Measurements from ENCODE around the gene MAGEA3. TPM values are rescaled to one million over a fixed set of nuclear protein-coding genes. Genes with fewer than 3 reads are reported as not detected.
"Not testable (repeated sequence)": the region's sequence is repeated elsewhere in the genome, so short reads cannot be mapped to it uniquely, and the experiment has no call there.

The MAGEA3 gene, protein sequence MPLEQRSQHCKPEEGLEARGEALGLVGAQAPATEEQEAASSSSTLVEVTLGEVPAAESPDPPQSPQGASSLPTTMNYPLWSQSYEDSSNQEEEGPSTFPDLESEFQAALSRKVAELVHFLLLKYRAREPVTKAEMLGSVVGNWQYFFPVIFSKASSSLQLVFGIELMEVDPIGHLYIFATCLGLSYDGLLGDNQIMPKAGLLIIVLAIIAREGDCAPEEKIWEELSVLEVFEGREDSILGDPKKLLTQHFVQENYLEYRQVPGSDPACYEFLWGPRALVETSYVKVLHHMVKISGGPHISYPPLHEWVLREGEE
- total RNA-seq (not detected), polyA plus RNA-seq (not detected)
- long read RNA-seq, donor 1, result 0 reads
- long read RNA-seq, donor 2, result 0 reads
- long read RNA-seq, donor 3, result 0 reads
- long read RNA-seq, donor 4, result 0 reads
- long read RNA-seq, donor 5, result 0 reads
- long read RNA-seq, donor 6, result 0 reads
- long read RNA-seq, donor 7, result 0 reads
- long read RNA-seq, donor 8, result 0 reads
- long read RNA-seq, donor 9, result 0 reads
- long read RNA-seq, donor 10, result 0 reads

DNA sequence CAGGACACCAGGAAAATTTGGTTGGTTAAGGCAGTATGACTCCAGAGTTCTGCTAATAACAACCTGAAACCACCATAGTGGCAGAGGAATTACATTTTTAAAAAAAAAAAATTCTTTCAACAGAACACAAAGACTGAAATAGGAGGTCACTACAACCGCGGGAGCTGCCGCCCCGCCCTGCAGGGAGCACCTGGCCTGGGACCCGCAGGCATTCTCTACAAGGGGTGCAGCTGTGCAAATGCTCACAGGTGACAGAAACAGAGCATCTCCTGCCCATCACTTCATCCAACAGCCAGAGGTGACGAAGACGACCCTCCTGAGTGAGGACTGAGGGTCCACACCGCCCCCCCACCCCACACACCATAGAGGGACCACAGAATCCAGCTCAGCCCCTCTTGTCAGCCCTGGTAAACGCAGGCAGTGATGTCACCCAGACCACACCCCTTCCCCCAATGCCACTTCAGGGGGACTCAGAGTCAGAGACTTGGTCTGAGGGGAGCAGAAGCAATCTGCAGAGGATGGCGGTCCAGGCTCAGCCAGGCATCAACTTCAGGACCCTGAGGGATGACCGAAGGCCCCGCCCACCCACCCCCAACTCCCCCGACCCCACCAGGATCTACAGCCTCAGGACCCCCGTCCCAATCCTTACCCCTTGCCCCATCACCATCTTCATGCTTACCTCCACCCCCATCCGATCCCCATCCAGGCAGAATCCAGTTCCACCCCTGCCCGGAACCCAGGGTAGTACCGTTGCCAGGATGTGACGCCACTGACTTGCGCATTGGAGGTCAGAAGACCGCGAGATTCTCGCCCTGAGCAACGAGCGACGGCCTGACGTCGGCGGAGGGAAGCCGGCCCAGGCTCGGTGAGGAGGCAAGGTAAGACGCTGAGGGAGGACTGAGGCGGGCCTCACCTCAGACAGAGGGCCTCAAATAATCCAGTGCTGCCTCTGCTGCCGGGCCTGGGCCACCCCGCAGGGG lies at the start of gene MAGEA3:
MAGEA3 (plus strand) TSS at position 843 of the 980 bp plus-strand sequence. CDS start 2,039 bp downstream, outside the sequence.
- not testable (repeated sequence) for H3K27me3 ChIP-seq, DNase-seq

DNA sequence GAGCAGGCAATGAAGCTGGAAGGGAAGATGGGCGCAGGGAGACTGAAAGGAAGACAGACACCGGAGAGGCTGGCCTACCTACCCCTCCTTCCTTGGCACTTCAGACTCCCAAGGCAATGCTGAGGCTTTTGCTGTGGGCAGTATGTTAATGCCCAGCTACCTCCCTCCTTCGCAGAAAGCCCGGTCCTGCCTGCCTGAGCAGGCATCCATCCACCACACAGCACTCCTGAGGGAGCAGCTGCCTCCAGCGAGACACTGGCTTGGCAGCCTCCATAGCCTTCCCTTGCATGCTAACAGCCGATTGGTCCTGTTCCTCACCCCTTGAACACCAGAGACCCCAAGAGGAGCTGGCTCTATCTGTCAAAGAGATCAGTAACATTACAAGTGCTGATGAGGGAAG lies 46.5 kb upstream of the MAGEA3 start:
- no peaks in the 10 kb centered on the region for H3K36me3 ChIP-seq
- TF ChIP-seq, protein P1, sequence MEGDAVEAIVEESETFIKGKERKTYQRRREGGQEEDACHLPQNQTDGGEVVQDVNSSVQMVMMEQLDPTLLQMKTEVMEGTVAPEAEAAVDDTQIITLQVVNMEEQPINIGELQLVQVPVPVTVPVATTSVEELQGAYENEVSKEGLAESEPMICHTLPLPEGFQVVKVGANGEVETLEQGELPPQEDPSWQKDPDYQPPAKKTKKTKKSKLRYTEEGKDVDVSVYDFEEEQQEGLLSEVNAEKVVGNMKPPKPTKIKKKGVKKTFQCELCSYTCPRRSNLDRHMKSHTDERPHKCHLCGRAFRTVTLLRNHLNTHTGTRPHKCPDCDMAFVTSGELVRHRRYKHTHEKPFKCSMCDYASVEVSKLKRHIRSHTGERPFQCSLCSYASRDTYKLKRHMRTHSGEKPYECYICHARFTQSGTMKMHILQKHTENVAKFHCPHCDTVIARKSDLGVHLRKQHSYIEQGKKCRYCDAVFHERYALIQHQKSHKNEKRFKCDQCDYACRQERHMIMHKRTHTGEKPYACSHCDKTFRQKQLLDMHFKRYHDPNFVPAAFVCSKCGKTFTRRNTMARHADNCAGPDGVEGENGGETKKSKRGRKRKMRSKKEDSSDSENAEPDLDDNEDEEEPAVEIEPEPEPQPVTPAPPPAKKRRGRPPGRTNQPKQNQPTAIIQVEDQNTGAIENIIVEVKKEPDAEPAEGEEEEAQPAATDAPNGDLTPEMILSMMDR (IDR thresholded peaks at IDR 0.05), result no peak
- TF ChIP-seq EP300 (IDR thresholded peaks at IDR 0.05), result no peak
- no peak for TF ChIP-seq POLR2A (IDR thresholded peaks at IDR 0.05)
- TF ChIP-seq POLR2AphosphoS5 (IDR thresholded peaks at IDR 0.05), result no peak
- H3K27me3 ChIP-seq, result peaks cover 0 to 9% (median 0%) of the 10 kb centered on the region in 3 donors
- no peak overlapping the region for H3K27ac ChIP-seq
- WGBS, 5 donors, result 86 to 97% (median 92%) methylated on average over 2 to 6 of the region's 6 CpGs
- H3K4me1 ChIP-seq, result no peaks in the 10 kb centered on the region
- no peak overlapping the region for H3K4me3 ChIP-seq
- intact Hi-C loops (cut with DNase I; ENCODE audit: low total_unique reads), result no loop called here
- no peak for DNase-seq
- H3K9me3 ChIP-seq, result no peaks in the 10 kb centered on the region

More for the DNA sequence above, at the start of gene MAGEA3:
- H3K27ac ChIP-seq; H3K4me3 ChIP-seq; intact Hi-C loops (cut with DNase I; ENCODE audit: low total_unique reads); H3K4me1 ChIP-seq; H3K9me3 ChIP-seq; H3K36me3 ChIP-seq: not testable (repeated sequence)
- WGBS, 5 donors, result 72 to 95% (median 84%) methylated on average over 4 to 6 of the region's 34 CpGs; no CpG with 5 or more reads in 2 of the 5 donors

DNA sequence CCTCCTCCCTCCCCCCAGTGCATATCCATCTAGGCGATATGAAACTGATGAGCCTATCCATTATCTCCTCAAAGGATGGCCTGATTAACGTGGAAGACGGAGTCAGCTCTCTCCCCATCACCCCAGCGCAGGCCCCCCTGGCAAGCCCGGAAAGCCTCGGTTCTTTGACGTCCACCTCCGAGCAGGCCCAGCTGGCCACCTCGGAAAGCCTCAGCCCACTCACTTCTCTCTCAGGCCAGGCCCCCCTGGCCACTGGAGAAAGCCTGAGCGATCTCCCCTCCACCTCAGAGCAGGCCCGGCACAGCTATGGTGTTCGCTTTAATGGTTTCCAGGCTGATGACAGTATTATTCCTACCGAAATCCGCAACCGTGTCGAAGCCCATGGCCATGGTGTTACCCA lies 46.1 kb upstream of the MAGEA3 start:
- Histone ChIP-seq H3K4me1 (no peaks in the 10 kb centered on the region), H3K27ac (no peak overlapping the region), H3K4me3 (no peak overlapping the region), H3K27me3 (peaks cover 0 to 9% (median 0%) of the 10 kb centered on the region in 3 donors), H3K36me3 (no peaks in the 10 kb centered on the region), H3K9me3 (no peaks in the 10 kb centered on the region)
- 83 to 94% (median 86%) methylated on average over 14 to 16 of the region's 16 CpGs for WGBS, 5 donors
- no peak for DNase-seq
- TF ChIP-seq, protein P1 (IDR thresholded peaks at IDR 0.05), result no peak
- TF ChIP-seq EP300 (IDR thresholded peaks at IDR 0.05) (no peak), POLR2AphosphoS5 (IDR thresholded peaks at IDR 0.05) (no peak), POLR2A (IDR thresholded peaks at IDR 0.05) (no peak)
- intact Hi-C loops (cut with DNase I; ENCODE audit: low total_unique reads), result no loop called here

DNA sequence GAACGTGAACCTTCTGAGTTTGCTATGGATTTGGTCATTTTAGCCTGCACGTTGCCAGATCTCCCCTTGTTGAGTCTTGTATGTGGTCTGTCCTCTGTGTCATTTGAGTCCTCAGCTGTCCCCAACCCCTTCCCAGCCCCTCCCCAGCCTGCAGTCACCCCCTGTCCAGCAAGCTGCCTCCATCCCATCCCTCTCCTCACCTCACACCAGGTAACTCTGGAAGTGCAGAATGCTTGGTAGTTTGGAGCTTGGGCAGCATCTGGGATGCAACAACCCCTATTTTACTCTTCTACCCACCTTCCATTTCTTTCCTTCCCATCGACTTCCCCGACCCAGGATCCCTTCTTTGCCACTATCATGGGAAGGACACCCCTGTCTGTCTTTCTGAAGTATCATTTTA lies 42.5 kb upstream of the MAGEA3 start:
- Histone ChIP-seq H3K4me1 (no peaks in the 10 kb centered on the region), H3K9me3 (no peaks in the 10 kb centered on the region), H3K36me3 (no peaks in the 10 kb centered on the region), H3K27ac (no peak overlapping the region), H3K27me3 (peaks cover 0 to 5% (median 0%) of the 10 kb centered on the region in 3 donors), H3K4me3 (no peak overlapping the region)
- intact Hi-C loops (cut with DNase I; ENCODE audit: low total_unique reads), result no loop called here
- WGBS, 5 donors, result 59 to 79% (median 69%) methylated on average over 4 of the region's 4 CpGs
- no peak for DNase-seq
- TF ChIP-seq EP300 (IDR thresholded peaks at IDR 0.05), result no peak
- TF ChIP-seq POLR2AphosphoS5 (IDR thresholded peaks at IDR 0.05), result no peak
- TF ChIP-seq, protein P1 (IDR thresholded peaks at IDR 0.05), result no peak
- no peak for TF ChIP-seq POLR2A (IDR thresholded peaks at IDR 0.05)
